ENCODE data around the gene HIGD1A. TPM values are rescaled to one million over a fixed set of nuclear protein-coding genes. Genes with fewer than 3 reads are reported as not detected.

The HIGD1A gene
- total RNA-seq, 2 donors from 2014 or later, result 36.3 to 52.4 TPM

DNA sequence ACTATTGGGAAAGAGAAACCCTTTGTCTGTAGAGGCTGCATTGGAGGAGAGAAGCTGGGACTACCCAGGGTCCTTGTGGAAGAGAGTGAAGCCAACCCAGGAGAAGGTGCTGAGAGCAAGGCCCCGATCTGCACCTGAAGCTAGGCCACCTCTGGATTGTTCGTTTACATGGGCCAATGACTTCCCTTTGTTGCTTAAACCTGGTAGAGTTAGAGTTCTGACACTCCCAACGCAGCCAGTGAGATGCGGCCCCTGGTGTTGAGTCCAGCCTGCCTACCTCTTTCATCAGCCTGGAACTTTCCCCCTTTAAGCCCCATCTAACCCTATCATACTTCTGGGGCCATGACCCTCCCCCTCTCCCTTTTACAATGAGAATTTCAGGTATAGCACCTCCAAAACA, 62.0 kb downstream of the HIGD1A start:
- intact Hi-C loops (cut with DNase I), result no loop called here
- H3K27ac ChIP-seq, result no peak overlapping the region
- WGBS, 2 donors, result 77 to 88% methylated on average over 4 of the region's 4 CpGs

DNA sequence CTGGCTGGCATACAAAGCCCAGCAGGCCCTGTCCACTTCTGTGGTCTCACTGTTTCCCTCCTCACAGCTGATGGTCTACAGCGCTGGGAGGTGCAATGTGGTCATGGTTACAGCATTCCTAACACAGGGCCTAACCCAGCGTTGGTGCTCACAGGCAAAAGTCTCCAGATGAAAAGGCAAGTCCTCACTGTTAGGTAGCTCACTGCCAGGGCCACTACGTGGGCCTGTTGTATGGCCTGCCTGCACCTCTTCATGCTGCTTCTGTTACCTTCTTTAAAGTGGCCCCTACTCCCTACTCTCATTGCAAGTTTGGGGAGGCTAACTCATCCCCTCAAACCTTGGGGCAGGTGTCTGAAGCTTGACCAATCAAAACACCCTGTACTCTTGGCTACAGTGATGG, 62.5 kb downstream of the HIGD1A start:
- ATAC-seq (no peak), DNase-seq (no peak)
- Histone ChIP-seq H3K4me1 (peaks cover 22% of the 10 kb centered on the region), H3K9me3 (no peaks in the 10 kb centered on the region), H3K4me3 (no peak overlapping the region), H3K36me3 (replicated peaks in 1 of 2; ENCODE audit: insufficient read depth in 1 of 2, low read depth in 2 of 2) (no peaks in the 10 kb centered on the region), H3K27ac (no peak overlapping the region), H3K27me3 (no peaks in the 10 kb centered on the region)
- no peak for TF ChIP-seq POLR2A (IDR thresholded peaks at IDR 0.05)
- TF ChIP-seq, protein P1, sequence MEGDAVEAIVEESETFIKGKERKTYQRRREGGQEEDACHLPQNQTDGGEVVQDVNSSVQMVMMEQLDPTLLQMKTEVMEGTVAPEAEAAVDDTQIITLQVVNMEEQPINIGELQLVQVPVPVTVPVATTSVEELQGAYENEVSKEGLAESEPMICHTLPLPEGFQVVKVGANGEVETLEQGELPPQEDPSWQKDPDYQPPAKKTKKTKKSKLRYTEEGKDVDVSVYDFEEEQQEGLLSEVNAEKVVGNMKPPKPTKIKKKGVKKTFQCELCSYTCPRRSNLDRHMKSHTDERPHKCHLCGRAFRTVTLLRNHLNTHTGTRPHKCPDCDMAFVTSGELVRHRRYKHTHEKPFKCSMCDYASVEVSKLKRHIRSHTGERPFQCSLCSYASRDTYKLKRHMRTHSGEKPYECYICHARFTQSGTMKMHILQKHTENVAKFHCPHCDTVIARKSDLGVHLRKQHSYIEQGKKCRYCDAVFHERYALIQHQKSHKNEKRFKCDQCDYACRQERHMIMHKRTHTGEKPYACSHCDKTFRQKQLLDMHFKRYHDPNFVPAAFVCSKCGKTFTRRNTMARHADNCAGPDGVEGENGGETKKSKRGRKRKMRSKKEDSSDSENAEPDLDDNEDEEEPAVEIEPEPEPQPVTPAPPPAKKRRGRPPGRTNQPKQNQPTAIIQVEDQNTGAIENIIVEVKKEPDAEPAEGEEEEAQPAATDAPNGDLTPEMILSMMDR (IDR thresholded peaks at IDR 0.05), result no peak
- intact Hi-C loops (cut with DNase I), result no loop called here
- 67 to 79% methylated on average over 1 to 3 of the region's 3 CpGs for WGBS, 2 donors

More for the DNA sequence above, 62.0 kb downstream of the HIGD1A start:
- ATAC-seq (no peak), DNase-seq (no peak)
- no peaks in the 10 kb centered on the region for H3K9me3 ChIP-seq
- peaks cover 27% of the 10 kb centered on the region for H3K4me1 ChIP-seq
- H3K4me3 ChIP-seq, result no peak overlapping the region
- H3K36me3 ChIP-seq (replicated peaks in 1 of 2; ENCODE audit: insufficient read depth in 1 of 2, low read depth in 2 of 2), result no peaks in the 10 kb centered on the region
- no peaks in the 10 kb centered on the region for H3K27me3 ChIP-seq
- TF ChIP-seq, protein P1 (IDR thresholded peaks at IDR 0.05), result no peak
- TF ChIP-seq POLR2A (IDR thresholded peaks at IDR 0.05), result no peak

DNA sequence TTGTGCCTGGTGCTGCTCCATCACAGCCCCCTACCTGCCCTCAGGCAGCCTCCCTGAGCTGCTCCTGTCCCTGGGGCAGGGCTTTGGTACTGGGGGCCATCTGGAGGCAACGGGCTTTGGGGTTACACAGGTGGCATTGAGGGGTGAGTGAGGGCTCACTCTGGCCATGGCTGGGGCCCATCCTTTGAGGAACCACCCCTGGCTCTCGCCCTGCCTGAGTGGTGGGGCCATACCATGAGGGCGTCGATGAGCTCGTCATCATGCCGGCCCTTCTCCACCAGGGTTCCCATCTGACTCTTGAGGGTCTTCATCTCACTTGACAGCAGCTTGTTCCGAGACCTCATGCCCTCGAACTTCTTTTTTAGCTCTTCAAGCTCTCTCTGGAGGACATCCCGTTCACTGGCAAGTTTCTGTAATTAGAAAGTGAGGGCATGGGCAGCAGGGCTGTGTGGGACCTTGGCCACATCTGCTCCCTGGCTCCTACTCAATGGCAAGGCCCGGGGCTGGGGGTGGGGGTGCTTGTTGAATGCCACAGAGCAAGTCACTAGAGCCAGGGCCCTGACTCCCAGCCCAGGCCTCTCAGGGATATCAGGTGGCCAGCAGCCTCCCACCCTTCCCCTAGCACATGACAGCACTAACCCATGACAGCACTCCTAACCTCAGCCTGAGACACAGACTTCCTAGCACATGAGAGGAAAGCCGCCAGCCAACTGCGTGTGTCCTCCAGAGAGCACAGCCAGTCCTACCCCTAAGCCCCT, 64.7 kb downstream of the HIGD1A start:
- ATAC-seq, result no peak
- 76 to 85% methylated on average over 12 of the region's 12 CpGs for WGBS, 2 donors
- no peak for DNase-seq

DNA sequence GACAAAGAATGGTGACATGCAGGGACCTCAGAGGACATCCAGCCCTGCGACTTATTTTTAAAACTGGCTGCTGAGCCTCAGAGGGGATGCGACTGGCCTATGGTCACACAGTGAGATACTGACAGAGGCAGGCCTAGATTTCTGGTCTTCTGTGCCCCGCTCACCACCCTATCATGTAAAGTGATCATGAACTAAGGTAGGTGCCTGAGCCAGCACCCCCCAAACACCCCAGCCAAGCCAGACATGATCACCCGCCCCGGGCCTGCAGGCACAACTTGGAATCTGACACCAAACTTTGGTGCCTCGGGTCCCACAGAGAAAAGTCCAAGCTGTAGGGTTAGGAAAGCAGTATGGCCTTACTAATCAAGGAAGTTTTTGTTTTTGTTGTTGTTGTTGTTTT, 67.8 kb downstream of the HIGD1A start:
- Histone ChIP-seq H3K9me3 (no peaks in the 10 kb centered on the region), H3K4me1 (peaks cover 12% of the 10 kb centered on the region), H3K27me3 (no peaks in the 10 kb centered on the region), H3K27ac (no peak overlapping the region), H3K4me3 (no peak overlapping the region), H3K36me3 (replicated peaks in 1 of 2; ENCODE audit: insufficient read depth in 1 of 2, low read depth in 2 of 2) (no peaks in the 10 kb centered on the region)
- WGBS, 2 donors, result 88 to 92% methylated on average over 6 of the region's 6 CpGs
- TF ChIP-seq, protein P1 (IDR thresholded peaks at IDR 0.05), result no peak
- TF ChIP-seq POLR2A (IDR thresholded peaks at IDR 0.05), result no peak
- ATAC-seq (no peak), DNase-seq (no peak)
- intact Hi-C loops (cut with DNase I), result loop anchor here (5.0 kb wide), 1 partner anchor 74 kb away; no protein-coding TSS in a partner anchor

More for the DNA sequence above, 64.7 kb downstream of the HIGD1A start:
- intact Hi-C loops (cut with DNase I), result loop anchor here (5.0 kb wide), 1 partner anchor 77 kb away; no protein-coding TSS in a partner anchor
- Histone ChIP-seq H3K9me3 (no peaks in the 10 kb centered on the region), H3K27ac (no peak overlapping the region), H3K36me3 (replicated peaks in 1 of 2; ENCODE audit: insufficient read depth in 1 of 2, low read depth in 2 of 2) (no peaks in the 10 kb centered on the region), H3K4me1 (no peaks in the 10 kb centered on the region), H3K27me3 (no peaks in the 10 kb centered on the region), H3K4me3 (no peak overlapping the region)
- TF ChIP-seq, protein P1 (IDR thresholded peaks at IDR 0.05), result no peak
- no peak for TF ChIP-seq POLR2A (IDR thresholded peaks at IDR 0.05)

DNA sequence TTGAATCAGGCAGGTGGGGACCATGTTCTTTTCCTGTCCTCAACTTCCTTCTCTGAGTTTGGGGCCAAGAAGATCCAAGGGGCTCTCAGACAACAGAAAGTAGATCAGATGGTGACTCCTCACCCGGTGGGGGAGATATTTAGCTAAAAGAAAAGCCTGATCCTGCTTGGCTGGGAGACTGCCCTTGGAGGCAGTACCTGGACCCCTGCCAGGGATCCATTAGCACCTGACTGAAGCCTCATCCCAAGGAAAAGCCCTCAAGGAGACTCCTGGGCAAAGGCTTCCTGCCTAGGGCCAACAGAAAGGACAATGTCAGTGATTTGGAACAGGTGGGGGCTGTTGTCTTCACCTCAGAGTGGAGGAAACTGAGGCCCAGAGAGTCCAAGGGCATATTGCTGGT, 68.2 kb downstream of the HIGD1A start:
- 38 to 50% methylated on average over 1 of the region's 1 CpG for WGBS, 2 donors
- ATAC-seq (no peak), DNase-seq (no peak)
- TF ChIP-seq, protein P1 (IDR thresholded peaks at IDR 0.05), result no peak
- TF ChIP-seq POLR2A (IDR thresholded peaks at IDR 0.05), result no peak
- intact Hi-C loops (cut with DNase I), result loop anchor here (5.0 kb wide), 1 partner anchor 74 kb away; no protein-coding TSS in a partner anchor
- Histone ChIP-seq H3K9me3 (no peaks in the 10 kb centered on the region), H3K4me3 (no peak overlapping the region), H3K36me3 (replicated peaks in 1 of 2; ENCODE audit: insufficient read depth in 1 of 2, low read depth in 2 of 2) (no peaks in the 10 kb centered on the region), H3K27ac (no peak overlapping the region), H3K27me3 (no peaks in the 10 kb centered on the region), H3K4me1 (peaks cover 12% of the 10 kb centered on the region)
